Hematopoietic multipotent progenitor cell treated with erythropoietin and hydrocortisone succinate and interleukin-3 and kit ligand, for 15 days (in vitro differentiated cells): Measurements from ENCODE around the gene COL20A1.

Experiments
- DNase-seq: peaks from one replicate; pipeline ENCODE4 v3.0.0-alpha.2; 2015; ENCODE audit warnings: low spot score

The COL20A1 gene

GRCh38 chr20:63321148-63321831, 28.3 kb downstream of the COL20A1 start:
- no peak for DNase-seq

GRCh38 chr20:63322146-63322932, 29.4 kb downstream of the COL20A1 start:
- no peak for DNase-seq

GRCh38 chr20:63322933-63323273, 29.9 kb downstream of the COL20A1 start:
- no peak for DNase-seq

GRCh38 chr20:63323357-63323981, 30.5 kb downstream of the COL20A1 start:
- no peak for DNase-seq

- no peak for DNase-seq
Observed at GRCh38 chr20:63325021-63325471, 32.1 kb downstream of the COL20A1 start.

GRCh38 chr20:63325554-63326313, 32.7 kb downstream of the COL20A1 start:
- no peak for DNase-seq

- no peak for DNase-seq
Observed at GRCh38 chr20:63326314-63327230, 33.6 kb downstream of the COL20A1 start.

- DNase-seq = no peak
Observed at GRCh38 chr20:63327231-63327745, 34.3 kb downstream of the COL20A1 start.

GRCh38 chr20:63328026-63328700, 35.2 kb downstream of the COL20A1 start:
- DNase-seq = no peak

- DNase-seq = no peak
Observed at GRCh38 chr20:63328718-63329275, 35.8 kb downstream of the COL20A1 start.

GRCh38 chr20:63329331-63330083, 36.5 kb downstream of the COL20A1 start:
- DNase-seq = no peak

GRCh38 chr20:63330084-63330760, 37.2 kb downstream of the COL20A1 start:
- DNase-seq = no peak

- DNase-seq = no peak
Observed at GRCh38 chr20:63330940-63331339, 38.0 kb downstream of the COL20A1 start.

GRCh38 chr20:63331741-63332400, 38.9 kb downstream of the COL20A1 start:
- no peak for DNase-seq

GRCh38 chr20:63332488-63333240, 39.7 kb downstream of the COL20A1 start:
- no peak for DNase-seq

- DNase-seq = no peak
Observed at GRCh38 chr20:63333241-63333836, 40.4 kb downstream of the COL20A1 start.

GRCh38 chr20:63334356-63334755, 41.4 kb downstream of the COL20A1 start:
- DNase-seq = no peak
